ENCODE measurements around the gene APOBEC3C. TPM values are rescaled to one million over a fixed set of nuclear protein-coding genes. Genes with fewer than 3 reads are reported as not detected.

The APOBEC3C gene
- 10 to 100 TPM in 1 of 4 donors, 1 to 10 TPM in 3; 8.3 to 14.4 (median 9.0) TPM for total RNA-seq

GRCh38 chr22:39013942-39014722 is at the start of gene APOBEC3C:
Gene APOBEC3C (plus strand): TSS chr22:39014257. CDS start chr22:39014363, 106 bp downstream.
- intact Hi-C loops (cut with DNase I): no loop called here
- H3K36me3 ChIP-seq: no peaks in the 10 kb centered on the region
- peaks cover 8 to 22% of the 10 kb centered on the region in 2 donors for H3K4me1 ChIP-seq
- no peaks in the 10 kb centered on the region for H3K9me3 ChIP-seq
- no peaks in the 10 kb centered on the region for H3K27me3 ChIP-seq
- DNase-seq: peak; percentile 84 to 86
- H3K27ac ChIP-seq: peak within 1 kb of the TSS; percentile 41 to 80 (median 78)
- 14 to 22% methylated on average over 12 to 14 of the region's 18 CpGs for WGBS, 2 donors
- TF ChIP-seq CTCF (IDR thresholded peaks at IDR 0.05): no peak
- TF ChIP-seq POLR2A (IDR thresholded peaks at IDR 0.05): peak; percentile 13 to 69
- H3K4me3 ChIP-seq (replicated peaks in 1 of 3): peak within 1 kb of the TSS in 2 of 3 donors; percentile 16 to 36

- no peaks in the 10 kb centered on the region for H3K9me3 ChIP-seq
- WGBS, 2 donors: 90 to 92% methylated on average over 2 to 3 of the region's 7 CpGs
- no peak for TF ChIP-seq POLR2A (IDR thresholded peaks at IDR 0.05)
- no peak for TF ChIP-seq CTCF (IDR thresholded peaks at IDR 0.05)
- no peak overlapping the region for H3K4me3 ChIP-seq (replicated peaks in 1 of 3)
- intact Hi-C loops (cut with DNase I): no loop called here
- no peaks in the 10 kb centered on the region for H3K36me3 ChIP-seq
- H3K27me3 ChIP-seq: no peaks in the 10 kb centered on the region
- peaks cover 0 to 28% of the 10 kb centered on the region in 2 donors for H3K4me1 ChIP-seq
- H3K27ac ChIP-seq: peak overlapping the region in 2 of 3 donors; percentile 77 to 78
- DNase-seq: no peak
Measured at GRCh38 chr22:38964306-38964705, 49.8 kb upstream of the APOBEC3C start.

GRCh38 chr22:38964989-38965388 is 49.1 kb upstream of the APOBEC3C start:
- 39 to 55% methylated on average over 4 of the region's 4 CpGs for WGBS, 2 donors
- Histone ChIP-seq H3K4me1 (peaks cover 0 to 28% of the 10 kb centered on the region in 2 donors), H3K36me3 (no peaks in the 10 kb centered on the region), H3K27ac (peak overlapping the region in 2 of 3 donors; percentile 46 to 78), H3K9me3 (no peaks in the 10 kb centered on the region), H3K4me3 (replicated peaks in 1 of 3) (no peak overlapping the region), H3K27me3 (no peaks in the 10 kb centered on the region)
- DNase-seq: peak; percentile 78 to 84
- TF ChIP-seq CTCF (IDR thresholded peaks at IDR 0.05) (no peak), POLR2A (IDR thresholded peaks at IDR 0.05) (no peak)
- intact Hi-C loops (cut with DNase I): no loop called here

- no peaks in the 10 kb centered on the region for H3K9me3 ChIP-seq
- H3K4me1 ChIP-seq: peaks cover 0 to 28% of the 10 kb centered on the region in 2 donors
- intact Hi-C loops (cut with DNase I): no loop called here
- H3K36me3 ChIP-seq: no peaks in the 10 kb centered on the region
- H3K27ac ChIP-seq: peak overlapping the region in 1 of 3 donors; percentile 78
- no peaks in the 10 kb centered on the region for H3K27me3 ChIP-seq
- H3K4me3 ChIP-seq (replicated peaks in 1 of 3): no peak overlapping the region
- TF ChIP-seq CTCF (IDR thresholded peaks at IDR 0.05): no peak
- 78 to 79% methylated on average over 9 of the region's 14 CpGs for WGBS, 2 donors
- no peak for DNase-seq
Measured at GRCh38 chr22:38965614-38966379, 48.3 kb upstream of the APOBEC3C start.

GRCh38 chr22:38966380-38966702 is 47.7 kb upstream of the APOBEC3C start:
- Histone ChIP-seq H3K4me3 (replicated peaks in 1 of 3) (no peak overlapping the region), H3K4me1 (peaks cover 0 to 28% of the 10 kb centered on the region in 2 donors), H3K9me3 (no peaks in the 10 kb centered on the region), H3K36me3 (no peaks in the 10 kb centered on the region), H3K27ac (no peak overlapping the region), H3K27me3 (no peaks in the 10 kb centered on the region)
- TF ChIP-seq POLR2A (IDR thresholded peaks at IDR 0.05): no peak
- TF ChIP-seq CTCF (IDR thresholded peaks at IDR 0.05): no peak
- intact Hi-C loops (cut with DNase I): no loop called here
- no peak for DNase-seq
- 80 to 94% methylated on average over 3 to 4 of the region's 5 CpGs for WGBS, 2 donors

Data from thyroid gland (tissue), 4 donors.